ENCODE measurements around the gene NFATC2. TPM values are rescaled to one million over a fixed set of nuclear protein-coding genes. Genes with fewer than 3 reads are reported as not detected.

The NFATC2 gene
- total and polyA plus RNA-seq, 2 of the 8 experiments (the other 6 are each of a cell fraction or from before 2014, with no cell fraction given) = 0.27 to 0.91 TPM

DNA sequence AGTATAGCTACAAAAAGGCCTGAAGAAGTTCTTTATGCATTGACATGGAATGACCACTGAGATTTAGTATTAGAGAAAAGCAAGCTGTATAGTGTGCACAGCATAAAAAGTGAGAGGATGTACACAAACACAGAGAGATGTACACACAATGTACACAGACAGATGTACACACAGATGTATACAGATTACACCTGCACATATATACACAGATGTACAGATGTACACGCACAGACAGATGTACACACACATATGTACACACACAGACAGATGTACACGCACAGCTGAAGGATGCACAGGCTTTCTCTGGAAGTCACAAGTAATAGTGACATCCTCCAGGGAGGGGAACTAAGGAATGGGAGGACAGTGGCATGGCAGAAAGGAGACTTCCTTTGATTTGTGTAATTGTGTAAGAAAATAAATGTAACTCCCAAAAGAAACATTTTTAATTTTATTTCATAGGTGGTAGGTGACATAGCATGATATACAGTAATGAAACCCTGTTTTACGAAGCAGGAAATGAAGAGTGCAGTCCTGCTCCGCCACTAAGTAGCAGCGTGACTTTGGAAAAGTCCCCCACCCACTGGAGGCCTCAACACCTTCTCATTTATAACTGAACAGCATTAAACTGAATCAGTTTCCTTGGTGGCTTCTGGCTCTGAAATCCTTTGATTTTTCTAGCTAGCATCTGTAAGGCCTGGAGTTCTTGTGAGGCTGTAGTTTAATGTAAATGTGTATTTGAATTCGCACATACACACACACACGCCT is 14.1 kb downstream of the NFATC2 start (continued):
- TF ChIP-seq, protein P1, sequence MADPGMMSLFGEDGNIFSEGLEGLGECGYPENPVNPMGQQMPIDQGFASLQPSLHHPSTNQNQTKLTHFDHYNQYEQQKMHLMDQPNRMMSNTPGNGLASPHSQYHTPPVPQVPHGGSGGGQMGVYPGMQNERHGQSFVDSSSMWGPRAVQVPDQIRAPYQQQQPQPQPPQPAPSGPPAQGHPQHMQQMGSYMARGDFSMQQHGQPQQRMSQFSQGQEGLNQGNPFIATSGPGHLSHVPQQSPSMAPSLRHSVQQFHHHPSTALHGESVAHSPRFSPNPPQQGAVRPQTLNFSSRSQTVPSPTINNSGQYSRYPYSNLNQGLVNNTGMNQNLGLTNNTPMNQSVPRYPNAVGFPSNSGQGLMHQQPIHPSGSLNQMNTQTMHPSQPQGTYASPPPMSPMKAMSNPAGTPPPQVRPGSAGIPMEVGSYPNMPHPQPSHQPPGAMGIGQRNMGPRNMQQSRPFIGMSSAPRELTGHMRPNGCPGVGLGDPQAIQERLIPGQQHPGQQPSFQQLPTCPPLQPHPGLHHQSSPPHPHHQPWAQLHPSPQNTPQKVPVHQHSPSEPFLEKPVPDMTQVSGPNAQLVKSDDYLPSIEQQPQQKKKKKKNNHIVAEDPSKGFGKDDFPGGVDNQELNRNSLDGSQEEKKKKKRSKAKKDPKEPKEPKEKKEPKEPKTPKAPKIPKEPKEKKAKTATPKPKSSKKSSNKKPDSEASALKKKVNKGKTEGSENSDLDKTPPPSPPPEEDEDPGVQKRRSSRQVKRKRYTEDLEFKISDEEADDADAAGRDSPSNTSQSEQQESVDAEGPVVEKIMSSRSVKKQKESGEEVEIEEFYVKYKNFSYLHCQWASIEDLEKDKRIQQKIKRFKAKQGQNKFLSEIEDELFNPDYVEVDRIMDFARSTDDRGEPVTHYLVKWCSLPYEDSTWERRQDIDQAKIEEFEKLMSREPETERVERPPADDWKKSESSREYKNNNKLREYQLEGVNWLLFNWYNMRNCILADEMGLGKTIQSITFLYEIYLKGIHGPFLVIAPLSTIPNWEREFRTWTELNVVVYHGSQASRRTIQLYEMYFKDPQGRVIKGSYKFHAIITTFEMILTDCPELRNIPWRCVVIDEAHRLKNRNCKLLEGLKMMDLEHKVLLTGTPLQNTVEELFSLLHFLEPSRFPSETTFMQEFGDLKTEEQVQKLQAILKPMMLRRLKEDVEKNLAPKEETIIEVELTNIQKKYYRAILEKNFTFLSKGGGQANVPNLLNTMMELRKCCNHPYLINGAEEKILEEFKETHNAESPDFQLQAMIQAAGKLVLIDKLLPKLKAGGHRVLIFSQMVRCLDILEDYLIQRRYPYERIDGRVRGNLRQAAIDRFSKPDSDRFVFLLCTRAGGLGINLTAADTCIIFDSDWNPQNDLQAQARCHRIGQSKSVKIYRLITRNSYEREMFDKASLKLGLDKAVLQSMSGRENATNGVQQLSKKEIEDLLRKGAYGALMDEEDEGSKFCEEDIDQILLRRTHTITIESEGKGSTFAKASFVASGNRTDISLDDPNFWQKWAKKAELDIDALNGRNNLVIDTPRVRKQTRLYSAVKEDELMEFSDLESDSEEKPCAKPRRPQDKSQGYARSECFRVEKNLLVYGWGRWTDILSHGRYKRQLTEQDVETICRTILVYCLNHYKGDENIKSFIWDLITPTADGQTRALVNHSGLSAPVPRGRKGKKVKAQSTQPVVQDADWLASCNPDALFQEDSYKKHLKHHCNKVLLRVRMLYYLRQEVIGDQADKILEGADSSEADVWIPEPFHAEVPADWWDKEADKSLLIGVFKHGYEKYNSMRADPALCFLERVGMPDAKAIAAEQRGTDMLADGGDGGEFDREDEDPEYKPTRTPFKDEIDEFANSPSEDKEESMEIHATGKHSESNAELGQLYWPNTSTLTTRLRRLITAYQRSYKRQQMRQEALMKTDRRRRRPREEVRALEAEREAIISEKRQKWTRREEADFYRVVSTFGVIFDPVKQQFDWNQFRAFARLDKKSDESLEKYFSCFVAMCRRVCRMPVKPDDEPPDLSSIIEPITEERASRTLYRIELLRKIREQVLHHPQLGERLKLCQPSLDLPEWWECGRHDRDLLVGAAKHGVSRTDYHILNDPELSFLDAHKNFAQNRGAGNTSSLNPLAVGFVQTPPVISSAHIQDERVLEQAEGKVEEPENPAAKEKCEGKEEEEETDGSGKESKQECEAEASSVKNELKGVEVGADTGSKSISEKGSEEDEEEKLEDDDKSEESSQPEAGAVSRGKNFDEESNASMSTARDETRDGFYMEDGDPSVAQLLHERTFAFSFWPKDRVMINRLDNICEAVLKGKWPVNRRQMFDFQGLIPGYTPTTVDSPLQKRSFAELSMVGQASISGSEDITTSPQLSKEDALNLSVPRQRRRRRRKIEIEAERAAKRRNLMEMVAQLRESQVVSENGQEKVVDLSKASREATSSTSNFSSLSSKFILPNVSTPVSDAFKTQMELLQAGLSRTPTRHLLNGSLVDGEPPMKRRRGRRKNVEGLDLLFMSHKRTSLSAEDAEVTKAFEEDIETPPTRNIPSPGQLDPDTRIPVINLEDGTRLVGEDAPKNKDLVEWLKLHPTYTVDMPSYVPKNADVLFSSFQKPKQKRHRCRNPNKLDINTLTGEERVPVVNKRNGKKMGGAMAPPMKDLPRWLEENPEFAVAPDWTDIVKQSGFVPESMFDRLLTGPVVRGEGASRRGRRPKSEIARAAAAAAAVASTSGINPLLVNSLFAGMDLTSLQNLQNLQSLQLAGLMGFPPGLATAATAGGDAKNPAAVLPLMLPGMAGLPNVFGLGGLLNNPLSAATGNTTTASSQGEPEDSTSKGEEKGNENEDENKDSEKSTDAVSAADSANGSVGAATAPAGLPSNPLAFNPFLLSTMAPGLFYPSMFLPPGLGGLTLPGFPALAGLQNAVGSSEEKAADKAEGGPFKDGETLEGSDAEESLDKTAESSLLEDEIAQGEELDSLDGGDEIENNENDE (IDR thresholded peaks at IDR 0.05; ENCODE audit: insufficient replicate concordance, low read length) = no peak
- TF ChIP-seq JUN (IDR thresholded peaks at IDR 0.05; ENCODE audit: low read depth, low read length) (no peak), HDAC2 (IDR thresholded peaks at IDR 0.05; ENCODE audit: borderline replicate concordance in 1 of 2, low read depth in 2 of 2, low read length in 2 of 2) (no peak), SAP30 (IDR thresholded peaks at IDR 0.05; ENCODE audit: insufficient read depth, insufficient replicate concordance, low read length) (no peak), RNF2 (IDR thresholded peaks at IDR 0.05; ENCODE audit: borderline replicate concordance, low read depth, low read length, missing control alignments, poor library complexity, severe bottlenecking) (no peak), NRF1 (IDR thresholded peaks at IDR 0.05; ENCODE audit: low read depth, low read length) (no peak), SIN3A (conservative IDR thresholded peaks at IDR 0.05 in 1 of 2, IDR thresholded peaks at IDR 0.05 in 1 of 2; ENCODE audit: low read depth in 1 of 2, low read length in 2 of 2) (no peak)
